ENCODE results near the gene TBC1D2B.
A peak's percentile ranks its signal among the peaks of the same experiment; 100 is the strongest.
"Not testable (repeated sequence)": the region's sequence is repeated elsewhere in the genome, so short reads cannot be mapped to it uniquely, and the experiment has no call there.

The TBC1D2B gene

GRCh38 chr15:77971875-77972274 is 105.6 kb downstream of the TBC1D2B start:
- DNase-seq, result not testable (repeated sequence)

GRCh38 chr15:77970813-77971360 is 106.6 kb downstream of the TBC1D2B start:
- DNase-seq, result not testable (repeated sequence)

- DNase-seq, result no peak
Observed at GRCh38 chr15:77969055-77969454, 108.5 kb downstream of the TBC1D2B start.

GRCh38 chr15:77967798-77968197 is 109.7 kb downstream of the TBC1D2B start:
- DNase-seq, result no peak

GRCh38 chr15:77967235-77967615 is 110.3 kb downstream of the TBC1D2B start:
- DNase-seq, result not testable (repeated sequence)

- DNase-seq, result peak; percentile 16 to 42
Observed at GRCh38 chr15:77966540-77967234, 110.8 kb downstream of the TBC1D2B start.

- DNase-seq, result no peak
Observed at GRCh38 chr15:77964193-77964592, 113.3 kb downstream of the TBC1D2B start.

- DNase-seq, result peak; percentile 58 to 66
Observed at GRCh38 chr15:77959432-77959879, 118.1 kb downstream of the TBC1D2B start.

- not testable (repeated sequence) for DNase-seq
Observed at GRCh38 chr15:77958716-77959431, 118.6 kb downstream of the TBC1D2B start.

- not testable (repeated sequence) for DNase-seq
Observed at GRCh38 chr15:77958021-77958420, 119.5 kb downstream of the TBC1D2B start.

- DNase-seq, result not testable (repeated sequence)
Observed at GRCh38 chr15:77953926-77954325, 123.6 kb downstream of the TBC1D2B start.

GRCh38 chr15:77952928-77953446 is 124.5 kb downstream of the TBC1D2B start:
- not testable (repeated sequence) for DNase-seq

GRCh38 chr15:77951105-77951786 is 126.3 kb downstream of the TBC1D2B start:
- DNase-seq, result not testable (repeated sequence)

GRCh38 chr15:77950470-77950869 is 127.0 kb downstream of the TBC1D2B start:
- not testable (repeated sequence) for DNase-seq

- DNase-seq, result no peak
Observed at GRCh38 chr15:77945566-77945965, 131.9 kb downstream of the TBC1D2B start.
